ENCODE measurements around the gene WDR43.

- TF ChIP-seq CTCF (IDR thresholded peaks at IDR 0.05): no peak
- no peak for TF ChIP-seq RAD21 (IDR thresholded peaks at IDR 0.05; ENCODE audit: low read length)
- TF ChIP-seq JUND (IDR thresholded peaks at IDR 0.05): no peak
- TF ChIP-seq POLR2AphosphoS5 (IDR thresholded peaks at IDR 0.05; ENCODE audit: low read depth, low read length): no peak
- no peak for TF ChIP-seq YY1 (IDR thresholded peaks at IDR 0.05; ENCODE audit: low read depth)
- no peak for TF ChIP-seq MXI1 (IDR thresholded peaks at IDR 0.05; ENCODE audit: low read depth, low read length)
- TF ChIP-seq EZH2phosphoT487 (IDR thresholded peaks at IDR 0.05; ENCODE audit: borderline replicate concordance, low read depth): no peak
- no peak for TF ChIP-seq TAF1 (IDR thresholded peaks at IDR 0.05; ENCODE audit: borderline replicate concordance, low read depth, low read length)
- TF ChIP-seq NRF1 (IDR thresholded peaks at IDR 0.05; ENCODE audit: low read depth, low read length): no peak
- no peak for TF ChIP-seq USF1 (IDR thresholded peaks at IDR 0.05; ENCODE audit: borderline replicate concordance, low read depth)
Measured at GRCh38 chr2:28909655-28910353, 15.3 kb downstream of the WDR43 start.
